ENCODE results near the gene PRKG2. TPM values are rescaled to one million over a fixed set of nuclear protein-coding genes. Genes with fewer than 3 reads are reported as not detected.

PRKG2 gene
- total RNA-seq, 1 experiment from 2014 or later: 1.9 TPM

DNA sequence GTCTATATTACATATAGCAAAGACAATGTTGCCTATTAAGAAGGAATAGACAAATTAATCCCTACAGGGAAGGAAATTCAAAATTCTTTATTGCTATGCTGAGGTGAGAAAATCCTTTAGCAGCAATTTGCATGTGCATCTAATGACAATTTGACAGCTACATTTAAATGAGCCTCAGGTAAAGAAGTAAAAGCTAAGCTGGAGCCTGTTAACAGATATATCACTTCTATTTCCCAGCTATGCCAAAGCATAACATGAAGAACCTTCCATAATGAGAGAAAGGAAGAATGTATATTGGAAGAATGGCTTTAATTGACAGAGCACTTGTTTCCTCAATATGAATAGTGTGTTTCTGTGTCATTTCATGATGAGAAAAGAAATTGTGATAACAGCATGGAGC, 112.9 kb downstream of the PRKG2 start:
- Histone ChIP-seq H3K23me2 (ENCODE audit: insufficient read length, low read depth, low read length, poor library complexity, severe bottlenecking) (no peaks in the 10 kb centered on the region), H3K79me2 (ENCODE audit: insufficient read depth, low read length) (no peaks in the 10 kb centered on the region), H3K23ac (ENCODE audit: insufficient read length, low read depth, low read length) (no peak overlapping the region), H2AK5ac (ENCODE audit: insufficient read length, low read length) (no peak overlapping the region), H2BK120ac (ENCODE audit: low read depth, low read length, poor library complexity, severe bottlenecking) (no peak overlapping the region), H4K20me1 (ENCODE audit: control insufficient read depth, insufficient read depth, insufficient read length) (no peaks in the 10 kb centered on the region), H4K5ac (ENCODE audit: insufficient read length, low read depth, low read length) (no peak overlapping the region), H2BK12ac (ENCODE audit: insufficient read length, low read depth, low read length) (no peak overlapping the region), H3K4me1 (ENCODE audit: insufficient read depth, low read length) (no peaks in the 10 kb centered on the region), H3K18ac (ENCODE audit: insufficient read length, low read depth, low read length) (no peak overlapping the region), H2BK20ac (ENCODE audit: low read depth, low read length, poor library complexity, severe bottlenecking) (no peak overlapping the region), H3K9ac (ENCODE audit: extremely low read depth, insufficient read length, low read length) (no peak overlapping the region), H3K56ac (ENCODE audit: insufficient read length, low read depth, low read length) (no peak overlapping the region), H2BK5ac (ENCODE audit: insufficient read length, low read length) (no peak overlapping the region), H3K79me1 (ENCODE audit: insufficient read depth, low read depth, low read length, poor library complexity, severe bottlenecking) (no peaks in the 10 kb centered on the region), H3K14ac (ENCODE audit: insufficient read depth, low read length) (no peak overlapping the region), H2AFZ (ENCODE audit: low read length) (no peak overlapping the region), H4K8ac (replicated peaks; ENCODE audit: insufficient read length, low read depth, low read length) (no peak overlapping the region), H3T11ph (ENCODE audit: low read length) (no peak overlapping the region), H3K9me3 (ENCODE audit: control insufficient read depth, low read depth, low read length) (no peaks in the 10 kb centered on the region), H4K91ac (ENCODE audit: insufficient read length, low read depth, low read length) (no peak overlapping the region), H2BK15ac (ENCODE audit: low read depth, low read length) (no peak overlapping the region), H3K4ac (ENCODE audit: low read depth, low read length) (no peak overlapping the region), H3K27me3 (ENCODE audit: insufficient read depth, low read length) (no peaks in the 10 kb centered on the region), H3K4me2 (ENCODE audit: insufficient read depth, insufficient read length, low read length) (no peak overlapping the region), H3K27ac (ENCODE audit: insufficient read length, low read depth, low read length) (no peak overlapping the region)
- no peak for DNase-seq
- Mint-ChIP-seq H3K36me3 (ENCODE audit: insufficient read depth in 1 of 3, low read depth in 3 of 3) (no peaks in the 10 kb centered on the region), H3K9me3 (no peaks in the 10 kb centered on the region; a peak in 2 of 5 replicates), H3K4me3 (no peak overlapping the region), H3K27ac (no peak overlapping the region), H3K27me3 (ENCODE audit: low read depth) (peaks cover 1% of the 10 kb centered on the region; the same call in 1 of the 2 replicates), H3K4me1 (no peaks in the 10 kb centered on the region)
- TF ChIP-seq, protein P1, sequence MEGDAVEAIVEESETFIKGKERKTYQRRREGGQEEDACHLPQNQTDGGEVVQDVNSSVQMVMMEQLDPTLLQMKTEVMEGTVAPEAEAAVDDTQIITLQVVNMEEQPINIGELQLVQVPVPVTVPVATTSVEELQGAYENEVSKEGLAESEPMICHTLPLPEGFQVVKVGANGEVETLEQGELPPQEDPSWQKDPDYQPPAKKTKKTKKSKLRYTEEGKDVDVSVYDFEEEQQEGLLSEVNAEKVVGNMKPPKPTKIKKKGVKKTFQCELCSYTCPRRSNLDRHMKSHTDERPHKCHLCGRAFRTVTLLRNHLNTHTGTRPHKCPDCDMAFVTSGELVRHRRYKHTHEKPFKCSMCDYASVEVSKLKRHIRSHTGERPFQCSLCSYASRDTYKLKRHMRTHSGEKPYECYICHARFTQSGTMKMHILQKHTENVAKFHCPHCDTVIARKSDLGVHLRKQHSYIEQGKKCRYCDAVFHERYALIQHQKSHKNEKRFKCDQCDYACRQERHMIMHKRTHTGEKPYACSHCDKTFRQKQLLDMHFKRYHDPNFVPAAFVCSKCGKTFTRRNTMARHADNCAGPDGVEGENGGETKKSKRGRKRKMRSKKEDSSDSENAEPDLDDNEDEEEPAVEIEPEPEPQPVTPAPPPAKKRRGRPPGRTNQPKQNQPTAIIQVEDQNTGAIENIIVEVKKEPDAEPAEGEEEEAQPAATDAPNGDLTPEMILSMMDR (conservative IDR thresholded peaks at IDR 0.05): no peak

Data from H9 (cell line).